Fibroblast of lung (primary cell): Measurements from ENCODE around the gene SLC27A5. TPM values are rescaled to one million over a fixed set of nuclear protein-coding genes. Genes with fewer than 3 reads are reported as not detected.

Experiments
- DNase-seq, 2 donors: peaks; one replicate each; pipeline versions ENCODE4 v3.0.0 to v3.0.0-alpha.2; 2010; ENCODE audit warnings: low read depth in 2 of 2
- H2AFZ ChIP-seq: 2 replicates; pipeline ENCODE4 v1.5.1; 2012; ENCODE audit warnings: low read length, control low read depth, inconsistent platforms
- H3K27ac ChIP-seq: 2 replicates; pipeline ENCODE4 v1.5.1; 2011; ENCODE audit warnings: low read length, control low read depth; ENCODE audit not compliant: insufficient read depth
- H3K27me3 ChIP-seq: 2 replicates; pipeline ENCODE4 v1.5.1; 2011; ENCODE audit warnings: mild to moderate bottlenecking, low read length; ENCODE audit not compliant: control insufficient read depth, insufficient read depth
- H3K36me3 ChIP-seq: 2 replicates; pipeline ENCODE4 v1.5.1; 2011; ENCODE audit warnings: low read length; ENCODE audit not compliant: control insufficient read depth, insufficient read depth
- H3K4me1 ChIP-seq: 2 replicates; pipeline ENCODE4 v1.5.1; 2011; ENCODE audit warnings: low read length; ENCODE audit not compliant: control insufficient read depth, insufficient read depth; ENCODE audit errors: extremely low read depth
- H3K4me2 ChIP-seq: 2 replicates; pipeline ENCODE4 v1.5.1; 2011; ENCODE audit warnings: low read length, control low read depth; ENCODE audit not compliant: insufficient read depth; ENCODE audit errors: extremely low read depth
- H3K4me3 ChIP-seq, 4 experiments: fragments of 200-600 bp in 1 of 4; sonication (generic) in 1 of 4; replicated peaks in 1 of 4; 2 replicates each; pipeline ENCODE4 v1.5.1; 2011 to 2016; ENCODE audit warnings: low read length in 4 of 4, low read depth in 3 of 4, mild to moderate bottlenecking in 3 of 4, control low read depth in 2 of 4, inconsistent platforms in 1 of 4, mixed read lengths in 1 of 4; ENCODE audit not compliant: insufficient read depth in 1 of 4; ENCODE audit errors: control extremely low read depth in 1 of 4
- H3K79me2 ChIP-seq: 2 replicates; pipeline ENCODE4 v1.5.1; 2012; ENCODE audit warnings: mild to moderate bottlenecking, low read length, inconsistent platforms; ENCODE audit not compliant: control insufficient read depth, insufficient read depth
- H3K9ac ChIP-seq: 2 replicates; pipeline ENCODE4 v1.5.1; 2011; ENCODE audit warnings: mild to moderate bottlenecking, low read length, control low read depth; ENCODE audit not compliant: insufficient read depth
- H3K9me3 ChIP-seq: 2 replicates; pipeline ENCODE4 v1.5.1; 2012; ENCODE audit warnings: low read depth, low read length; ENCODE audit not compliant: control insufficient read depth, insufficient read depth
- H4K20me1 ChIP-seq: 2 replicates; pipeline ENCODE4 v1.5.1; 2011; ENCODE audit warnings: low read length; ENCODE audit not compliant: control insufficient read depth, insufficient read depth; ENCODE audit errors: extremely low read depth
- EZH2 ChIP-seq: IDR thresholded peaks from 2 replicates; pipeline ENCODE4 v1.5.1; 2012; ENCODE audit warnings: low read length, control low read depth, mild to moderate bottlenecking; ENCODE audit errors: missing control alignments
- polyA plus RNA-seq, 2 donors: library from polyadenylated mRNA; depleted of rRNA in 1 of 2; stranded (reverse) in 1 of 2; unstranded in 1 of 2; fragments of >200 nt; gene quantifications; 2 replicates each; pipeline ENCODE4 v1.2.1, GENCODE V29; 2011 to 2012; ENCODE audit warnings: missing spikeins in 1 of 2
- total RNA-seq: library from RNA; depleted of rRNA; stranded (reverse); fragments of >200 nt; gene quantifications from 2 replicates; pipeline ENCODE4 v1.2.1, GENCODE V29; 2014
- TF ChIP-seq, protein P1 (sequence below), 2 donors: IDR thresholded peaks in 1 of 2; conservative IDR thresholded peaks in 1 of 2; 1 replicate in 1 of 2; 2 replicates in 1 of 2; pipeline ENCODE4 v1.5.1; 2011 to 2012; ENCODE audit warnings: low read length in 2 of 2, control low read depth in 1 of 2, inconsistent platforms in 1 of 2, low read depth in 1 of 2, mild to moderate bottlenecking in 1 of 2

SLC27A5 gene
- total and polyA plus RNA-seq, 2 donors (not counting 1 experiment from before 2014, with no cell fraction given): 5.2 to 10.1 TPM

GRCh38 chr19:58518256-58519086 lies 6.7 kb upstream of the SLC27A5 start:
- no peaks in the 10 kb centered on the region for H3K27me3 ChIP-seq
- peaks cover 35% of the 10 kb centered on the region for H3K79me2 ChIP-seq
- DNase-seq: no peak
- peak overlapping the region; percentile 95 for H3K9ac ChIP-seq
- H3K4me3 ChIP-seq: peak overlapping the region; percentile 83 to 97 (median 92)
- peak overlapping the region; percentile 94 for H3K27ac ChIP-seq
- peaks cover 9% of the 10 kb centered on the region for H3K36me3 ChIP-seq
- no peaks in the 10 kb centered on the region for H3K9me3 ChIP-seq
- H2AFZ ChIP-seq: no peak overlapping the region
- H3K4me1 ChIP-seq: peaks cover 9% of the 10 kb centered on the region
- H4K20me1 ChIP-seq: no peaks in the 10 kb centered on the region
- TF ChIP-seq EZH2: no peak
- TF ChIP-seq, protein P1, sequence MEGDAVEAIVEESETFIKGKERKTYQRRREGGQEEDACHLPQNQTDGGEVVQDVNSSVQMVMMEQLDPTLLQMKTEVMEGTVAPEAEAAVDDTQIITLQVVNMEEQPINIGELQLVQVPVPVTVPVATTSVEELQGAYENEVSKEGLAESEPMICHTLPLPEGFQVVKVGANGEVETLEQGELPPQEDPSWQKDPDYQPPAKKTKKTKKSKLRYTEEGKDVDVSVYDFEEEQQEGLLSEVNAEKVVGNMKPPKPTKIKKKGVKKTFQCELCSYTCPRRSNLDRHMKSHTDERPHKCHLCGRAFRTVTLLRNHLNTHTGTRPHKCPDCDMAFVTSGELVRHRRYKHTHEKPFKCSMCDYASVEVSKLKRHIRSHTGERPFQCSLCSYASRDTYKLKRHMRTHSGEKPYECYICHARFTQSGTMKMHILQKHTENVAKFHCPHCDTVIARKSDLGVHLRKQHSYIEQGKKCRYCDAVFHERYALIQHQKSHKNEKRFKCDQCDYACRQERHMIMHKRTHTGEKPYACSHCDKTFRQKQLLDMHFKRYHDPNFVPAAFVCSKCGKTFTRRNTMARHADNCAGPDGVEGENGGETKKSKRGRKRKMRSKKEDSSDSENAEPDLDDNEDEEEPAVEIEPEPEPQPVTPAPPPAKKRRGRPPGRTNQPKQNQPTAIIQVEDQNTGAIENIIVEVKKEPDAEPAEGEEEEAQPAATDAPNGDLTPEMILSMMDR (conservative IDR thresholded peaks at IDR 0.05 in 1 of 2, IDR thresholded peaks at IDR 0.05 in 1 of 2; ENCODE audit: low read depth in 1 of 2, low read length in 2 of 2): no peak
- H3K4me2 ChIP-seq: peak overlapping the region; percentile 99

DNA sequence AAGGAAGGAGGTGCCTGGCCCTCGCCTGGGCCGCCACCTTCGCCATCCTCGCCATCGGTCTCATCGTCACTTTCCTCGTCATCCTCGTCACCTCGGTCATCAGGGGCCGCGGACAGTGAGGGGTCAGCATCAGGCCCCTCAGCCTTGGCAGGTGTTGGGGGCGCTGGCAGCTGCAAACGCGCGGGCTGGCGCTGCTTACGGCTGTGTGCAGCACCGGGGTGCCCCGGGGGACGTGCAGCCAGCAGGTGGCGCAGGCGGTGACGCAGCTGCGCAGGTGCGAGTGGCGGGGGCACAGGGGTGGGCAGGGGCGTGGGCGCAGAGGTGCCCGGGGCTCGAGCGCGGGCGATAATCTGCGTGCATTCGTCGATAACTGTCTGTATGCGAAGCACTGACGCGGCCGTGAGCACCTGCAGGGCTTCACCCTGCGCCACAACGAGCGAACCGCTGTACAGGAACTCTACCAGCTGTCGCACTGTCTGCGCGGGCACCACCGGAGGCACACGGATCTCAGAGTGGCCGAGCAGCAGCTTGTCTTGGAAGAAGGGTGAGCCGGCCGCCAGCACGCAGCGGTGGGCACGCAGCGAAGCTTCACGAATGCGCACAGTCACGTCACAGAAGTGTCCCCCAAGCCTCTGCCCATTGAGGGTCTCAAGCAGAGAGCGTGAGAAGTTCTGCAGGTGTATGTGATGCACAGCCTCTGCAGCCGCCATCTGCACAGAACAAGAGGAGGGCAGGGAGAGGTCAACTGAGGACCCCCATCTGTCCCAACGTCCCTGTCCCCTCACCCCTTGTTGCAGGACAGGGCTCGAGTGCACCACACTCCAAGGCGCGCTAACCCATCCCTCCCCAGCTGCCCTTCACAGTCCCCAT lies 5.4 kb upstream of the SLC27A5 start:
- no peaks in the 10 kb centered on the region for H3K9me3 ChIP-seq
- DNase-seq: no peak
- H3K36me3 ChIP-seq: peaks cover 9% of the 10 kb centered on the region
- H3K9ac ChIP-seq: no peak overlapping the region
- H3K4me3 ChIP-seq: no peak overlapping the region
- H3K27ac ChIP-seq: no peak overlapping the region
- H2AFZ ChIP-seq: no peak overlapping the region
- no peak overlapping the region for H3K4me2 ChIP-seq
- TF ChIP-seq, protein P1 (conservative IDR thresholded peaks at IDR 0.05 in 1 of 2, IDR thresholded peaks at IDR 0.05 in 1 of 2; ENCODE audit: low read depth in 1 of 2, low read length in 2 of 2): no peak
- TF ChIP-seq EZH2: no peak
- no peaks in the 10 kb centered on the region for H3K27me3 ChIP-seq
- H3K79me2 ChIP-seq: peaks cover 35% of the 10 kb centered on the region
- H4K20me1 ChIP-seq: no peaks in the 10 kb centered on the region
- peaks cover 9% of the 10 kb centered on the region for H3K4me1 ChIP-seq

GRCh38 chr19:58516246-58516836 lies 4.5 kb upstream of the SLC27A5 start:
- TF ChIP-seq, protein P1 (conservative IDR thresholded peaks at IDR 0.05 in 1 of 2, IDR thresholded peaks at IDR 0.05 in 1 of 2; ENCODE audit: low read depth in 1 of 2, low read length in 2 of 2): no peak
- no peak for TF ChIP-seq EZH2
- Histone ChIP-seq H3K27me3 (no peaks in the 10 kb centered on the region), H3K9me3 (no peaks in the 10 kb centered on the region), H3K36me3 (peaks cover 9% of the 10 kb centered on the region), H2AFZ (no peak overlapping the region), H3K79me2 (peaks cover 35% of the 10 kb centered on the region), H3K4me1 (peaks cover 9% of the 10 kb centered on the region), H3K27ac (no peak overlapping the region), H4K20me1 (no peaks in the 10 kb centered on the region), H3K9ac (no peak overlapping the region), H3K4me2 (no peak overlapping the region), H3K4me3 (no peak overlapping the region)
- no peak for DNase-seq
